AML-193 (cell line): ENCODE results near the gene GRK1.

Experiments used
- DNase-seq, 2 experiments: peaks; one replicate each; lab custom pipeline; 2025; lab: John Stamatoyannopoulos, UW

GRK1 gene

DNA sequence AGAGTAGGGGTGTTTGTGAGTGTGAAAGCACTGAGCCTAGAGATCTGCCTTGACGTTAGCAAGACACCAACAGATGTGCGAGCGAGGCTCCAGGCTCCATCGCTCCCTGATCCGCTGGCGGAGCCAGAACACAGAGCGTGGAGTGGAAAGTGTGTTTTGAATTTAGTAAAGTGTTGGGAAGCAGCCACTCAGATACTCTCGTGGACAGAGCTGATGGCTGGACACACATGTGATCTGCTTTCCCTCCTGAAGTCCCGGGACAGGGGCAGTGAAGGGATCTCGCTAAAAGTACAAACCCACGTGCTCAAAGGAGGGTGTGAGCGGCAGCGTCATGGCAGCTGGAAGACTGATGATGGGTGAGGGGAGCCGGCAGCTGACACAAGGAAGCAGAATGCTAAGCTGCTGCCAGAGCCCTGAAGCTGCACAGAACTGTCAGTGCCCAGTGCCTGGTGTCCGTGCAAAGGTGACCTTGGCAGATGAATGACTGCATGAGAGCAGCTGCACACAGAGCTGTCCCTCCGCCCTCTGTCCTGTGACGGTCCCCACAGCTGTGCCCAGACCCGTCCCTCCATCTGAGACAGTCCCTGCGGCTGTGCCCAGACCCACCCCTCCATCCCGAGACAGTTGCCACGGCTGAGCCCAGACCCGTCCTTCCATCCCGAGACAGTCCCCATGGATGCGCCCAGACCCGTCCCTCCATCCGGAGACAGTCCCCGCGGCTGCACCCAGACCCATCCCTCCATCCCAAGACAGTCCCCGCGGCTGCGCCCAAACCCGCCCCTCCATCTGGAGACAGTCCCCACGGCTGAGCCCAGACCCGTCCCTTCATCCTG lies 62.4 kb downstream of the GRK1 start:
- DNase-seq = no peak

DNA sequence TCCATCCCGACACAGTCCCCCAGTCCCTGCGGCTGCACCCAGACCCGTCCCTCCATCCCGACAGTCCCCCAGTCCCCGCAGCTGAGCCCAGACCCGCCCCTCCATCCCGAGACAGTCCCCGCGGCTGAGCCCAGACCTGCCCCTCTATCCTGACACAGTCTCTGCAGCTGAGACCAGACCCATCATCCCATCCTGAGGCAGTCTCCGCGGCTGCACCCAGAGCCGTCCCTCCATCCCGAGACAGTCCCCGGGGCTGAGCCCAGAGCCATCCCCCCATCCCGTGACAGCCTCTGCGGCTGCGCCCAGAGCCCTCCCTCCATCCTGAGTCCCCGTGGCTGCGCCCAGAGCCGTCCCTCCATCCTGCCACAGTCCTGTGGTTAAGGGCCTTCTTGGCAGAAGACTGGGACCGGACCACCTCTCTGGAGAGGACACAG lies 63.3 kb downstream of the GRK1 start:
- DNase-seq = no peak

DNA sequence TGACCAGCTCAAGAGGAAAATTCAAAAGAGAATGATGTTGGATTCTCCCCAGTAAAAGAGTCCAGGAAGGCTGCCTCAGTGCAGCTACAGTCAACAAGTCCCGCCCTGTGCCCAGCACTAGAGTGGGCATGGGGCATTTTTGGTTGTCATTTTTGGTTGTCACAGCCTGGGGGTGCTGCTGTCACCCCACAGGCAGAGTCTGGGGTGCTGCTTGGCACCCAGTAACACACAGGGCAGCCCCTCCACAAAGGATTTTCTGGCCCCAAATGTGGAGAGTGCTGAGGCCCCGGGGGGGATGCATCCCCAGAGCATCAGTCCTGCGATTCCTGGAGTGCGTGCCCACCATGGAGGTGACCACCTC lies 63.8 kb downstream of the GRK1 start:
- no peak for DNase-seq

DNA sequence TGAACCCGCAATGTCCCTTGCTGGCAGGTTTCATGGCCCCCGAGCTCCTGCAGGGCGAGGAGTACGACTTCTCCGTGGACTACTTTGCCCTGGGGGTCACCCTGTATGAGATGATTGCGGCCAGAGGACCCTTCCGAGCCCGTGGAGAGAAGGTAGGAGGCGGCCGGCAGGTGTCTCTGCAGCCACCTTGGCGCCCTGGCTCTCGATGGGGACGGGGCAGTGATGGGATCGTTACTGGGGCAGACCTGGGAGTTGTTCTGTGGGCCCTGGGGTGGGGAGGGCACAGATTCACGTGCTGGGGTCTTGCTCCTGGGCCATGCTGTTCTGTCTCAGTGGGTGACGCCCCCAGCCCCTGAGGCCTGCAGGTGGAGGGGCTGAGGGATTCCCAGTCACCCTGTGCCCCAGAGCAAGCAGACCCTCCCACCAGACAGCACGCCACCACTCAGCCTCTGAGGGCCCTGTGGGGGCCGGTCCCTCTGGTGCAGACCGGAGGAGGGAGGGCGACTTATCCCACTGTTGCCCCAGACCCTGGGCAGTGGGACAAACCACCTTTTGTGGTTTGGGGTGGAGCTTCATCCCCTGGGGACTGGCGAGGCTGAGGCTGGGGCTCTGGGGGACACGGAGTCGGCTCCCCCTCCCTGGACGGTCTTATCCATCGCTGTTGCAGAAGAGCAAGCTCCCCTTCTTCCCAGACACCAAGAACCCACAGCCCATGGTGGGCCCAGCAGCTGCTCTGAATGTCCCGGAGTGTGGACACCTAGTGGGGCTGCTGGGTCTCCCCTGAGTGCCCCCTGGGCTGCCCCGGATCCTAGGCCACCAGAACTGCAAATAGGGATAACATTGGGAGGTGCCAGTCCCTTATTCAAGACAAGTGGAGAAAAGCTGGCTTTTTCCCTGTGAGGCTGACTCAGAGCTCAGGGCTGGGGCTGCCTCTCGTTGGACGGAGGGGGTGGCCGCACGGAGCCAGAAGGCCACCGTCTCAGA lies 64.5 kb downstream of the GRK1 start:
- DNase-seq = no peak

DNA sequence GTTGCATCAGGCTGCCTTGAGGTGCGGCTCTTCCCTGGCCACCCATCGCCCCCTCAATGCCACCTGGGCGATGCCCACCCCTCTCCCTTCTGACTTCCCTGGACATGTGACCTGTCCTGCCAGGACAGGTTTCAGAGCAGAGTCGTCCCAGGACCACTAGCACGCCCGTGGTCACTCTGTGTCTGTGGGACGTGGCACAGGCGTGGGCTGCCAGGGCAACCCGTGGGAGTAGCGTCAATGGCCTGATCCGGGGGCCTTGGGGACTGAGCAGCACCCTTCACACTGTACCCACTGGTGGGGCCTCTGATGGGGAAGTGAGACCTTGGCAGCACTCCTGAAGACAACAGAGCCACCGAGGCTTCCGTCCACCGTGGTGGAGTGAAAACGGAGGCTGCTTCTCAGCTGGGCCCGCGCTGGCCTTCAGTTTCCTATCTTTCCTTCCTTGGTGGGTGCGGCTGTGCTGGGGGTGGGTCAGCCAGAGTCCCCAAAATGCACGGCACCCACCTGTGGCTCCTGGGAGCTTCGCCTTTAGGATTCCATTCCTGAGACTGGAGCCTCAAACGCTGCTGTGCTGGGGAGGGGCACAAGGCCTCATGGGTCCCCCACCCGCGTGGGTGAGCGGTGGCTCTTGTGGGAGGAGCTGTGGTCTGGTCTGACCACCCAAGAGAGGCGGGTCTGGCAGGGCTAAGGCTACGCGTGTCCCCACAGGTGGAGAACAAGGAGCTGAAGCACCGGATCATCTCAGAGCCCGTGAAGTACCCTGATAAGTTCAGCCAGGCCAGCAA lies 65.3 kb downstream of the GRK1 start:
- no peak for DNase-seq

DNA sequence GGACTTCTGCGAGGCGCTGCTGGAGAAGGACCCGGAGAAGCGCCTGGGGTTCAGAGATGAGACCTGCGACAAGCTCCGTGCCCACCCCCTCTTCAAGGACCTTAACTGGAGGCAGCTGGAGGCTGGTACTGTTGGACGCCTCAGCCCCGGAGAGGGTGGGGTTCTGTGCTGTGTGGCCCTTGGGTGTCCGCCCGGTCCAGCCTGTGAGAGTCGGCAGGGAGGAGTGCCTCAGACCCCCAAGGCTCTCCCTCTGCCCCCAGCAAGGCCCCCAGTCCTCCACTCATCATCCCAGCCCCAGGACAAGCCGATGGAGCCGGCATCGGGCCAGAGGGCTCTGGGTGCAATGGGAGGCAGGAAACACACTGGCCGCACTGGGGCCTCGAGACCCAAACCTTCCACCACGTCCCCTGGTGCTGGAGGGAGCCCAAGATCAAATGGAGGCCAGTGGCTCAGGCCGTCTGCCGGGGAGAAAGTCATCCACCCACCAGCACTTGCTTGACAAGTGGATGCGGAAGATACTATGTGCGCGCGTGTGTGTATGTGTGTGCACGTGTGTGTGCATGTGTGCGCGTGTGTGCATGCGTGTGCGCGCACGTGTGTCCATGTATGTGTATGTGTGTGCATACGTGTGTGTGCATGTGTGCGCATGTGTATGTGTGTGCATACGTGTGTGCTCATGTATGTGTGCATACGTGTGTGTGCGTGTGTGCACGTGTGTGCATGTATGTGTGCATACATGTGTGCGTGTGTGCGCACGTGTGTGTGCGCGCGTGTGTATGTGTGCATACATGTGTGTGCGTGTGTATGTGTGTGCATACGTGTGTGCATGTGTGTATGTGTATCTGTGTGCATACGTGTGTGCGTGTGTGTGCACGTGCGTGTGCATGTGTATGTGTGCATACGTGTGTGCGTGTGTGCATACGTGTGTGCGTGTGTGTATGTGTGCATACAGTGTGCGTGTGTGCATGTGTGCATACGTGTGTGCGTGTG lies 66.2 kb downstream of the GRK1 start:
- DNase-seq = no peak

DNA sequence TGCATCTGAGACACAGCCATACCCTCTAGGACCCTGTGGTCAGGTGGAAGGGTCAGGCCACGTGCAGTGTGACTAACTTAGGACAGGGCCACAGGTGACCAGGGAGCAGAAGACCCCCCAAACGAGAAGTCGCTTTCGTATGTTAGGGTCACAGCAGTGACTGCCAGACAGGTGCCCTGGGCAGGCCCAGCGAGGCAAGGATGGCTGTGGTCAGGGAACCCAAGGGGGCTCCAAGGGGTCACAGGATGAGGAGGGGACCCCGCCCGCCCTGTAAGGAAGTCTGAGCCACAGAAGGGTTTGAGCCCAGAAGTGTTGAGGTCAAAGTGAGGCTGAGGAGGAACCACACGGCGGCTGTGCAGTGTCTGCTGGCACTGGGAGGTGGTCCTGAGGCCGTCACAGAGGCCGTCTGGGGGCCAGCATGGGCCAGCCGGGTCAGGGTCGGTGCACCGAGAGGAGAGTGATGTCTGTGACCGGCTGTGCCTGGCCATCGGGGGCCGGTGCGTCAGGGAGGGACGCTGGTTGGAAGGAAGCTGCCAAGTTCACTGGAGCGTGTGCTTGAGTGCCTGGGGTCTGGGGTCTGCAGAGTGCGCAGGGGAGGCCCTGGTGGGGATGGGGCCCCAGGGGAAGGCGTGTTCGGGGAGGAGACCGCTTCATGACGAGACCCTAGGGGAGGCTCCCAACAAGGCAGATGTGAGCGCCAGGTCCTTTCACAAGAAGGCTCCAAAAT lies 67.2 kb downstream of the GRK1 start:
- DNase-seq = no peak

DNA sequence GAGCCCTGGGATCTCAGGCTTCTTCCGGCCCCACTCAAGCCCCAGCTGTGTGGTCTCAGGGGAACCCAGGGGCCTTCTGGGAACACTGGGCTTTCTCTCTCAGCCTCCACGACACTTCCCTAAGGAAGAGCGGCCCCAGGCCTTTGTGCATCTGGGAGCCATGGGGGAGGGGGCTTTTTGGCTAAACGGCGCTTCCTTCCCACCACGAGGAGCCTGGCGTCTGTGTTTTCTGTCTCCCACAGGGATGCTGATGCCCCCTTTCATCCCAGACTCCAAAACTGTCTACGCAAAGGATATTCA lies 67.8 kb downstream of the GRK1 start:
- no peak for DNase-seq

DNA sequence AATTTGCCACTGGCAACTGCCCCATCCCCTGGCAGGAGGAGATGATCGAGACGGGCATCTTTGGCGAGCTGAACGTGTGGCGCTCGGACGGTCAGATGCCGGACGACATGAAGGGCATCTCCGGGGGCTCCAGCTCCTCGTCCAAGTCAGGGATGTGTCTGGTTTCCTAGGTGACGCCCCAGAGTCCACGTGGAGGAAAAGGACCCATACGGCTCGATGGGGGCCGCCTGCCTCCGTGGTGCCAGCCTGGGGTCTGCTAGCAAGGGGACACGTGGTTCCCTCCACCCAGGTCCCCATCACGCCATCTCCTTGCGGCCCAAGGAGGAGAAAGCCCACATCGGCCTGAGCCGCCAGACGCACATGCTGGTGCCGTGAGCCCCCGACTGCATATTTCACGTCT lies 68.2 kb downstream of the GRK1 start:
- DNase-seq = no peak

DNA sequence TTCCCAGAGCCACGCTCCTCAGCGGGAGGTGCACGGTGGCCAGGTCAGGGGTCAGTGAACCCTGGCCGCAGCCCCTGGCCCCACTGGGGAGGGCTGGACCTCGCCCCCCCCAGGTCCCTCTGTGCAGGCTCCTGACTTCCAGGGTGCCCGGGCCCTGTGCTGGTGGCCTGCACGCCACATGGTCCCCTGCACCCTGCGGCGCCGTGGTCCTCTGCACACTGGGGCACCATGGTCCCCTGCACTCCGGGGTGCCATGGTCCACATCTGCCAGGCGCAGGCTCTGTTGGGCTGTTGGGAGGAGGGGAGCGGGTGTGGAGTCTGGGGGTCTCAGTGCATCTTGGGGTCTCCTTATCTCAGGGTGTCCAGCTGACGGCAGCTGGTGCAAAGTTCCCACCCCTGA lies 68.7 kb downstream of the GRK1 start:
- DNase-seq = no peak

DNA sequence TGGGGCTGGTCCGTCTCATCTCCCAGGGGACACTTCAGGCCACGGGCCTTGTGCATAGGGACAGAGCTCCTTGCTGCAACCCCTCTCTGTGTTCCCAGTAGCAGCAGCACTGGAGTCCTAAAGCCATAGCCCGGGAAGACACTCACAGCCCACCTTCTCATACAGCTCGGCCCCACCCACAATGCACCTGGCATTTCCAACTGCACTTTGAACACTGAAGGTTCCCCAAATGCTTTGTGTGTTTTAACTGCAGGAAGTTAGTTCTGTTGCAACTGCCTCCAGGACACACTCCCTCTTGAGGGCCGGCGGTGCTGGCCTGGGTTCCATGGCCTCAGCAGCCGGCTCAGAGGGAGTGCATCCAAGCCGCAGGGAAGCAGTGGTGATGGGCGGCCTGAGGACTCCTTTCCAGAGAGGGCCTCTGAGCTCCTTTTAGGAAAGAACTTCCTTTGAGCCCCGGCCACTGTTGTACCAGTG lies 69.3 kb downstream of the GRK1 start:
- DNase-seq = peak in 1 of 2 experiments; percentile 41

DNA sequence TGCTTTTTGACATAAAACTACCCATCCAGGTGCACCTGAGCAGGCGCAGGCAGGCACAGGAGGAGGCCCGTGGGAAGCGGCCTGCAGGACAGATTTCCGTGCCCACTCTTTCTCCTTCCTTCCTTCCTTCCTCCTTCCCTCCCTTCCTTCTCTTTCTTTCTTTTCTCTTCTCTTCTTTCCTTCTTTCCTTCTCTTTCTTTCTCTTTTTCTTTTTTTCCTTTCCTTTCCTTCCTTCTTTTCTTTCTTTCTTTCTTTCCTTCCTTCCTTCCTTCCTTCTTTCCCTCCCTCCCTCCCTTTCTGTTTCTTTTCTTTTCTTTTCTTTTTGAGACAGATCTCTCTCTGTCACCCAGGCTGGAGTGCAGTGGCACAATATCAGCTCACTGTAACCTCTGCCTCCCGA lies 70.8 kb downstream of the GRK1 start:
- no peak for DNase-seq

DNA sequence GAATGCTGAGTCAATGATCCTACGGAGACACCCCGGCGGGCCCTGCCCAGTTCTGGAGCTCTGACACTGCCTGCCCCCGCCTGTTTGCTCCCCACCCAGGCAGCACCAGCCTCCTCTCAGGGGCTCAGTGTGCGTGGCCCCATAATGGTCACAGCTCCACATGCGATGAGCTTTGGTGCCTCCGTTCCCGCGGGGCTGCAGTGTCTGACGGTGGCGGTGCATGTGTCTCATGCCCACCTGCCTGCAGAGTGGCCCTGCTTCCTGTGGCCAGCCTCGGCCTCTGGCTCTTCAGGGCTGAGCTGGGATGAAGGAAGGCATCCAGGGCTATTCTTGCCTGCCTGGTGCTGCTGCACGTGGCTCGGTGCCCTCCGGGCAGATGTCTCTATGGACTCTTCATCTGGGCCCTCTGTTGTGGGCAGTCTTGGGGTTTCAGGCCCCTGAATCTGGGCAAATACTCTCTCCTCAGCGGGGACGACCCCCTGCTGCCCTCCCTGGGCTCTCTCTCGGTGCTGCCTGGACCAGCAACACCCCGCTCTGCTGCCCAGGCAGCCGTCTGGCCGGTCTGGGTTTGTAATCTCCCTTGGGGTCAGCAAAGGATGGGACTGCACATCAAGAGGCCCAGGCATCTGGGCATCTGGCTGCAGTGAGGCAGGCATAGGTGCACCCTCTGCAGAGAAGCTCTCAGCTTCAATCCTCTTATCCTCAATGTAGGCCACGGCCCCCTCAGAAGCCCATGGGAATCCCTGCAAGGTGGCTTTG lies 72.7 kb downstream of the GRK1 start:
- DNase-seq = no peak

DNA sequence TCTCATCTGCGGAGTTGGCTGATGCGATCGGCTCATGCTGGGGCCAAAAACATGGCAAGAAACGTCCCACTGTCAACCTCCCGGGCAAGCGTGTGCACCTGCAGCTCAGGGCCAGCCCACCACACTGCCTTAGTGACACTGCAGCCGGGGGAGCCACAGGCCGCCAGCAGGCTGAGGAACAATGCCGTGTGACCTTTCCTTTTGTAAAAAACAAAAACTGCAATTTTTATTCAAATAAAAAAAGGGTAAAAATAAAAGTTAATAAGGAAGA lies 73.2 kb downstream of the GRK1 start:
- DNase-seq = no peak

DNA sequence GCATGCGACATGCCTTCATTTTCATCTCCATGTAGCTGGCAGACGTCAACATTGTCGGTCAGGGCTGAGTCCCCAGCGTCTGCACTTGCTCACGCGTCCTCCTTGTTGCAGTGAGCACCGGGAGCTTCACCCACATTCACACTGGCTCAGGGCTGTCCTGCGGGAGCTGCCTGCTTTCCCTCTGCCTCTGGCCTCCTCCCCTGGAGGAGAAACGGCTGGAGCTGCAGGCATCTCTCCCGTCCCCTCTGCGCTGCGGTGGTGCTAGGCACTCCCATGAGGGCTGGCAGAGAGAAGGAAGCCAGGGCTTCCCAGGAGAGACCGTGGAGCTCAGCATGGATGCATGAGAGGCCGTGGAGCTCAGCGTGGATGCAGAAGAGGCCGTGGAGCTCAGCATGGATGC lies 73.6 kb downstream of the GRK1 start:
- no peak for DNase-seq

DNA sequence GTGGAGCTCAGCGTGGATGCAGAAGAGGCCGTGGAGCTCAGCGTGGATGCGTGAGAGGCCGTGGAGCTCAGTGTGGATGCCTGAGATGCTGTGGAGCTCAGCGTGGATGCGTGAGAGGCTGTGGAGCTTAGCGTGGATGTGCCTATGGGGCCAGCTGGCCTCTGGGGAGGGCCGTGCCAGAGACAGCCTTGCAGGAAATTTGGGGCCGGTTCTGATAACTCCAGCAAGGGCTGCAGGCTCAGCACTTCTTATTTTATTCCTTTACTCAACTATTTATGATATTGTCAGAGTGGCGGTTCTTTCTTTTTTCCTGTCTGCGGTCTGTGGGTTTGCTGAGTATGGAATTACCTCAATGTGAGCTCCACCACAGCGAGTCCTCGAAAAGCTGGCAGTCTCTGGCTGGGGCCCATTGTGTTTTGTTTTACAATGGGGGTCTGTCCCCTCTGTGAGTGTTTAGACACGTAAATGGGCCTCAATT lies 74.2 kb downstream of the GRK1 start:
- peak; percentile 81 to 85 for DNase-seq

DNA sequence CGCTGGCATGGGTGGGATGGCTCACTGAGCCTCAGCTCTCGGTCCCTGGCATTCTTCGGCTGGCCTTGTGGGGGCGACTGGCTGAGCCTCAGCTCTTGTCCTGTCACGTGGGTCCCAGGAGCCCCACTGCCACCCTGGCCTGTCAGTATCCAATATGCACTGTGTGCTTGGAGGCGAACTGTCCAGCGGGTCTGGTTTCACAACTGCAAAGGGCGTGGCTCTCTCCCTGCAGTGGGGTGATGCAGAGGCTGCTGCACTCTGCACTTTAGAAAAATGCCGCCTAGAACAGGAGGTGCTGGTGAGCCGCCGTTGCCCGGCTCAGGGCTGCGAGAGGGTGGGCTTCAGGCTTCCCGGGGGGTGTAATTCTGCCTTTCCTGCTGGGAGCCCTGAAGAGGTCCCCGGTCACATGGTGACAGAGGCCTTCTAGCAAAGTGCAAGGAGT lies 75.0 kb downstream of the GRK1 start:
- peak; percentile 70 to 77 for DNase-seq

DNA sequence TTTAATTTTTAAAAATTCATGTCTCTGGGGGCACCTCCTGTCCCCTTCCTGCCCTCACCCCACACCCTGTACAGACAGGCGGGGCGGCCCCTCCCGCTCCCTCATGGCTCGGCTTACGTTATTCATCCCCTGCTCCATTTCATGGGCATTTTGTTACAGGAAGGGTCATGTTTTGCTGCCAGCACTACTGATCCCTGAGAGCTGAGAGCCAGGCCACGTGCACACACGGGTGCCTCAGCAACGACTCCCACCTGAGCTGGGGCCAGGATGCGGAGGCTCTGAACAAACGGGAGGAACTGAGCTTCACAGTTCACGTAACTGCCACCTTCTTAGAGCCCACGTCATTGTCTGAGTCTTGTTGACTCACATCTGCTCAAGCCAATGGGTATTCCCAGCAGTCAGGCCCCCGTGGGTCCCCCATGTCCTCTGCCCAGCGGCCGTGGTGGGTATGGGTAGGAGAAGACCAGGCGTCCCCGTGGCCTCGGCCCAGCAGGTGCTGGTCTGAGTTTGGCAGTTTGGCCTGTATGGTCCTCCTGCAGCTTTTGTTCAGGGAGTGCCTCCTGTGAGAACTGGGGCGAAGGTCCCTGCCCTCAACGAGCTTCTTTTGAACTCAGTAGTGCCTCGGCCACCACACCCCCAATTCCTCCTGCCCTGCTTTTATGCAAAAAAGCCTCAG lies 75.6 kb downstream of the GRK1 start:
- DNase-seq = no peak
